IMR-90 (cell line): ENCODE results near the gene DNM2. TPM values are rescaled to one million over a fixed set of nuclear protein-coding genes. Genes with fewer than 3 reads are reported as not detected.

ENCODE experiments used
- ATAC-seq: fragments of 200-7000 bp; cut with Tn5 transposase; 2 replicates; pipeline ENCODE4 v1.9.1; 2020; ENCODE audit warnings: low read depth, mild to moderate bottlenecking, moderate library complexity
- BruUV-seq: library from RNA; stranded (reverse); fragments of 400-500 nt; replicated peaks from 2 replicates; lab custom pipeline; 2021; lab: Mats Ljungman, UMichigan
- CTCF ChIA-PET: fragments of 300-600 bp; formaldehyde crosslinking; extraction: SDS; loops from one replicate; lab custom pipeline; 2021; ENCODE audit warnings: antibody characterized with exemption; lab: Yijun Ruan, JAX
- POLR2A ChIA-PET: fragments of 300-600 bp; sonication (Branson Sonifier 250); formaldehyde crosslinking; loops from one replicate; lab custom pipeline; 2022; ENCODE audit warnings: antibody characterized with exemption; ENCODE audit not compliant: unreplicated experiment; lab: Charles Lee
- DNase-seq: peaks from one replicate; pipeline ENCODE4 v3.0.0; 2013
- H2AFZ ChIP-seq: replicated peaks from 2 replicates; pipeline ENCODE3; 2013; ENCODE audit warnings: low read length, mild to moderate bottlenecking; ENCODE audit not compliant: poor library complexity
- H2AK5ac ChIP-seq: 2 replicates; pipeline ENCODE4 v1.6.1; 2013; ENCODE audit warnings: low read depth, low read length, inconsistent platforms
- H2AK9ac ChIP-seq: replicated peaks from 2 replicates; pipeline ENCODE3; 2013; ENCODE audit warnings: mild to moderate bottlenecking, low read depth, low read length, moderate library complexity; ENCODE audit not compliant: poor library complexity
- H2BK120ac ChIP-seq: 2 replicates; pipeline ENCODE4 v1.6.1; 2013; ENCODE audit warnings: low read depth, low read length, inconsistent platforms
- H2BK15ac ChIP-seq: 3 replicates; pipeline ENCODE4 v1.6.1; 2013; ENCODE audit warnings: low read depth, low read length, inconsistent platforms
- H2BK20ac ChIP-seq: 2 replicates; pipeline ENCODE4 v1.6.1; 2013; ENCODE audit warnings: low read depth, mild to moderate bottlenecking, inconsistent platforms, low read length, moderate library complexity
- H2BK5ac ChIP-seq: 2 replicates; pipeline ENCODE4 v1.6.1; 2013; ENCODE audit warnings: mild to moderate bottlenecking, low read depth, low read length, inconsistent platforms; ENCODE audit not compliant: poor library complexity, severe bottlenecking
- H3K14ac ChIP-seq: replicated peaks from 2 replicates; pipeline ENCODE4 v1.6.1; 2013; ENCODE audit warnings: low read depth, low read length, inconsistent platforms
- H3K18ac ChIP-seq: 2 replicates; pipeline ENCODE4 v1.6.1; 2013; ENCODE audit warnings: low read depth, low read length, control low read depth
- H3K23ac ChIP-seq: 2 replicates; pipeline ENCODE4 v1.6.1; 2013; ENCODE audit warnings: low read depth, low read length, inconsistent platforms
- H3K27ac ChIP-seq: 2 replicates; pipeline ENCODE4 v1.5.1; 2013; ENCODE audit warnings: mild to moderate bottlenecking, control low read depth, low read length; ENCODE audit not compliant: insufficient read depth
- H3K27me3 ChIP-seq: 2 replicates; pipeline ENCODE4 v1.6.1; 2013; ENCODE audit warnings: low read length; ENCODE audit not compliant: control insufficient read depth, insufficient read depth
- H3K36me3 ChIP-seq: 2 replicates; pipeline ENCODE4 v1.6.1; 2013; ENCODE audit warnings: low read length, mixed read lengths; ENCODE audit not compliant: control insufficient read depth, insufficient read depth
- H3K4ac ChIP-seq: 2 replicates; pipeline ENCODE4 v1.6.1; 2013; ENCODE audit warnings: low read depth, low read length, inconsistent platforms
- H3K4me1 ChIP-seq: 2 replicates; pipeline ENCODE4 v1.6.1; 2013; ENCODE audit warnings: low read length, mixed read lengths; ENCODE audit not compliant: control insufficient read depth, insufficient read depth
- H3K4me2 ChIP-seq: 2 replicates; pipeline ENCODE4 v1.6.1; 2013; ENCODE audit warnings: low read depth, mild to moderate bottlenecking, control low read depth, low read length, moderate library complexity
- H3K4me3 ChIP-seq: 2 replicates; pipeline ENCODE4 v1.5.1; 2013; ENCODE audit warnings: low read depth, mild to moderate bottlenecking, control low read depth, low read length, moderate library complexity; ENCODE audit not compliant: insufficient read depth
- H3K56ac ChIP-seq: 2 replicates; pipeline ENCODE4 v1.6.1; 2013; ENCODE audit warnings: low read length, inconsistent platforms; ENCODE audit not compliant: insufficient read depth; ENCODE audit errors: extremely low read depth
- H3K79me1 ChIP-seq, 2 experiments: 2 replicates each; pipeline ENCODE4 v1.6.1; 2013; ENCODE audit warnings: low read length in 2 of 2, inconsistent platforms in 1 of 2, low read depth in 1 of 2
- H3K9ac ChIP-seq: 2 replicates; pipeline ENCODE4 v1.6.1; 2013; ENCODE audit warnings: low read depth, low read length, control low read depth
- H3K9me1 ChIP-seq: 2 replicates; pipeline ENCODE4 v1.6.1; 2013; ENCODE audit warnings: low read length, inconsistent platforms; ENCODE audit not compliant: insufficient read depth
- H3K9me3 ChIP-seq: 2 replicates; pipeline ENCODE4 v1.6.1; 2013; ENCODE audit warnings: low read length; ENCODE audit not compliant: control insufficient read depth, insufficient read depth
- H4K20me1 ChIP-seq: 2 replicates; pipeline ENCODE4 v1.6.1; 2013; ENCODE audit warnings: low read length, inconsistent platforms; ENCODE audit not compliant: insufficient read depth
- H4K5ac ChIP-seq: 2 replicates; pipeline ENCODE4 v1.6.1; 2013; ENCODE audit warnings: mild to moderate bottlenecking, low read depth, low read length, control low read depth
- H4K8ac ChIP-seq, 2 experiments: 2 replicates each; pipeline ENCODE4 v1.6.1; 2013; ENCODE audit warnings: low read depth in 2 of 2, low read length in 2 of 2, control low read depth in 1 of 2, inconsistent platforms in 1 of 2
- H4K91ac ChIP-seq: 2 replicates; pipeline ENCODE4 v1.6.1; 2013; ENCODE audit warnings: low read depth, low read length, inconsistent platforms; ENCODE audit not compliant: insufficient read depth
- BHLHE40 ChIP-seq: fragments of 150-350 bp; IDR thresholded peaks from 2 replicates; pipeline ENCODE4 v1.6.1; 2016; ENCODE audit warnings: mild to moderate bottlenecking, low read depth, low read length
- CEBPB ChIP-seq: IDR thresholded peaks from 2 replicates; pipeline ENCODE4 v1.6.1; 2012; ENCODE audit warnings: low read depth, low read length, improper control_type of control experiment
- CHD1 ChIP-seq: IDR thresholded peaks from 2 replicates; pipeline ENCODE4 v1.6.1; 2012; ENCODE audit warnings: low read depth, low read length, improper control_type of control experiment
- CTCF ChIP-seq: conservative IDR thresholded peaks from 2 replicates; pipeline ENCODE4 v1.5.1; 2012; ENCODE audit warnings: mild to moderate bottlenecking, low read depth, low read length, improper control_type of control experiment
- ELK1 ChIP-seq: fragments of 150-350 bp; IDR thresholded peaks from 2 replicates; pipeline ENCODE4 v1.6.1; 2016; ENCODE audit warnings: low read depth, mild to moderate bottlenecking, low read length, moderate library complexity, borderline replicate concordance
- FOS ChIP-seq: fragments of 150-350 bp; IDR thresholded peaks from 2 replicates; pipeline ENCODE4 v1.6.1; 2016; ENCODE audit warnings: low read depth, low read length
- MAFK ChIP-seq: IDR thresholded peaks from 2 replicates; pipeline ENCODE4 v1.6.1; 2012; ENCODE audit warnings: low read depth, low read length, improper control_type of control experiment
- MAZ ChIP-seq: IDR thresholded peaks from 2 replicates; pipeline ENCODE4 v1.6.1; 2012; ENCODE audit warnings: low read depth, mild to moderate bottlenecking, low read length, improper control_type of control experiment, moderate library complexity, borderline replicate concordance
- MXI1 ChIP-seq: IDR thresholded peaks from 2 replicates; pipeline ENCODE4 v1.6.1; 2012; ENCODE audit warnings: low read depth, mild to moderate bottlenecking, low read length, moderate library complexity, borderline replicate concordance
- NFE2L2 ChIP-seq: fragments of 150-350 bp; IDR thresholded peaks from 2 replicates; pipeline ENCODE4 v1.6.1; 2016; ENCODE audit warnings: low read depth, mild to moderate bottlenecking, low read length
- POLR2A ChIP-seq: IDR thresholded peaks from 2 replicates; pipeline ENCODE4 v1.6.1; 2012; ENCODE audit warnings: mild to moderate bottlenecking, low read depth, low read length
- RAD21 ChIP-seq: IDR thresholded peaks from 2 replicates; pipeline ENCODE4 v1.6.1; 2012; ENCODE audit warnings: low read length, improper control_type of control experiment
- RCOR1 ChIP-seq: IDR thresholded peaks from 2 replicates; pipeline ENCODE4 v1.6.1; 2012; ENCODE audit warnings: mild to moderate bottlenecking, low read length, improper control_type of control experiment; ENCODE audit not compliant: insufficient replicate concordance
- RFX5 ChIP-seq: IDR thresholded peaks from 2 replicates; pipeline ENCODE4 v1.8.0; 2012; ENCODE audit warnings: low read depth, mild to moderate bottlenecking, low read length, moderate library complexity
- SMC3 ChIP-seq: fragments of 150-350 bp; IDR thresholded peaks from 2 replicates; pipeline ENCODE4 v1.6.1; 2016; ENCODE audit warnings: low read depth, mild to moderate bottlenecking, antibody characterized with exemption, low read length, moderate library complexity
- USF2 ChIP-seq: fragments of 150-350 bp; IDR thresholded peaks from 2 replicates; pipeline ENCODE4 v1.6.1; 2017; ENCODE audit warnings: mild to moderate bottlenecking, antibody characterized with exemption, low read length, low read depth
- WGBS, 2 experiments: methylation state at CpG; one replicate each; pipeline versions ENCODE4 v1.1.5 to v1.1.7; 2013; ENCODE audit warnings: missing lambda C conversion rate in 2 of 2; ENCODE audit not compliant: insufficient read length in 1 of 2; ENCODE audit errors: extremely low coverage in 2 of 2; 5-methylcytosine and 5-hydroxymethylcytosine counted together
- dilution Hi-C: fragments of 300-500 bp; cut with HindIII; formaldehyde crosslinking; loops from one replicate; pipeline ENCODE4 v1.14.3; 2018; ENCODE audit warnings: low sequenced_read_pairs; ENCODE audit not compliant: unreplicated experiment
- in situ Hi-C: fragments of 300-500 bp; cut with MboI; formaldehyde crosslinking; loops from 3 replicates; pipeline ENCODE4 v1.14.3; 2019; ENCODE audit warnings: low sequenced_read_pairs, inconsistent platforms, mixed read lengths
- intact Hi-C: fragments of 100-400 bp; cut with micrococcal nuclease; formaldehyde crosslinking; loops from 2 replicates; pipeline ENCODE4 v1.10.0; 2022
- polyA plus RNA-seq, 3 experiments: library from polyadenylated mRNA; depleted of rRNA; stranded (reverse); fragments of >200 nt; gene quantifications; 2 replicates each; pipeline ENCODE4 v1.2.3, GENCODE V29; 2012; ENCODE audit warnings: low replicate concordance in 1 of 3
- total RNA-seq: library from RNA; depleted of rRNA; stranded (reverse); fragments of >200 nt; gene quantifications from 2 replicates; pipeline ENCODE4 v1.2.3, GENCODE V29; 2012

The DNM2 gene
- total and polyA plus RNA-seq, 2 of the 4 experiments (the other 2 are of a cell fraction): 55.6 to 74.2 TPM

- Histone ChIP-seq H2BK5ac (no peak overlapping the region), H3K18ac (no peak overlapping the region), H4K5ac (no peak overlapping the region), H3K9me1 (peaks cover 25% of the 10 kb centered on the region), H3K23ac (no peak overlapping the region), H3K9ac (no peak overlapping the region), H3K36me3 (peaks cover 10% of the 10 kb centered on the region), H3K9me3 (no peaks in the 10 kb centered on the region), H2AK5ac (0 out of 2 replicates have a peak overlapping the region, but pooled peaks have one; percentile 9), H2BK20ac (no peak overlapping the region), H3K27ac (no peak overlapping the region), H2BK120ac (no peak overlapping the region), H2AFZ (no peak overlapping the region), H3K4me3 (no peak overlapping the region), H4K91ac (no peak overlapping the region), H2AK9ac (peak overlapping the region; percentile 33), H3K27me3 (no peaks in the 10 kb centered on the region), H4K20me1 (peaks cover 61% of the 10 kb centered on the region), H3K4ac (no peak overlapping the region), H3K56ac (no peak overlapping the region), H3K4me2 (no peak overlapping the region), H3K79me1 (peaks cover 23 to 85% of the 10 kb centered on the region in 2 experiments), H3K4me1 (peaks cover 16% of the 10 kb centered on the region), H2BK15ac (no peak overlapping the region), H4K8ac (no peak overlapping the region), H3K14ac (no peak overlapping the region)
- dilution Hi-C loops: no loop called here
- intact Hi-C loops: no loop called here
- ChIA-PET CTCF (interaction anchor here (0.6 kb wide), 1 partner anchor 69 kb away, joined by 3 read pairs; no protein-coding TSS in a partner anchor), POLR2A (no interaction called here)
- BruUV-seq: no TSS peak
- WGBS, 2 experiments: 96% methylated on average over 7 of the region's 11 CpGs; no CpG with 5 or more reads in 1 of the 2 experiments
- in situ Hi-C loops: no loop called here
- ATAC-seq: no peak
- TF ChIP-seq CHD1 (no peak), CTCF (no peak), RAD21 (no peak), POLR2A (no peak), ELK1 (no peak), USF2 (no peak), RCOR1 (no peak), NFE2L2 (no peak), SMC3 (no peak), MAFK (no peak), RFX5 (no peak), CEBPB (no peak), FOS (no peak), MXI1 (no peak), BHLHE40 (no peak), MAZ (no peak)
- no peak for DNase-seq
Measured at GRCh38 chr19:10768369-10768768, 50.5 kb downstream of the DNM2 start.
